ENCODE results near the gene SFTPA1.
"Not testable (repeated sequence)": the region's sequence is repeated elsewhere in the genome, so short reads cannot be mapped to it uniquely, and the experiment has no call there.

Gene SFTPA1

DNA sequence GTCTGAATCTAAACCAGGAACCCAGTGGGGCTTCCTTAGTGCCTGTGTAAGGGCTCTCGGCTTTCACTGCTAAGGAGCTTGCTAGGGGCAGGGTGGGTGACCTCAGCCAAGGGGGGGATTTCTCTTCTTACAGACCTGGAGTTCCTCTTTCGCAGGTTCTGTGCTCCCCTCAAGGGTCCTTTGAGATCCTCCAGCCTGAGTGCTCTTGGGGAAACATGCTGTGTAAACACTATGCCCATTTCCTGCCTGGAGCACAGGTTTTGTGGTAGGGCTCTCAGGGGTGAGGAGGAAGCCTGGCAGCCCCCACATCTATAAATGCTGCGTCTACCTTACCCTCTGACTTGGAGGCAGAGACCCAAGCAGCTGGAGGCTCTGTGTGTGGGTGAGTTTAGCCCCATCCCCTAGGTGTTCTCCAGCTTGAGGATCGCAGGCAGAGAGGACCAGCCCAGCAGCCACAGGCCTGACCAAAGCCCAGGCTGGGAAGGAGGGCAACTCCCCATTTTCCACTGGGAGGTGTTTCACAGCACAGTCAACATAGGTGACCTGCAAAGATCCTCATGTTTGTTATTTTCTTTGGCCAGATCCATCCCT, at the start of gene SFTPA1:
TSS of gene SFTPA1 (plus strand) at position 339 of the 591 bp plus-strand sequence. CDS start 887 bp downstream, outside the sequence.
- no peak for DNase-seq (ENCODE audit: low read depth in 2 of 2)

DNA sequence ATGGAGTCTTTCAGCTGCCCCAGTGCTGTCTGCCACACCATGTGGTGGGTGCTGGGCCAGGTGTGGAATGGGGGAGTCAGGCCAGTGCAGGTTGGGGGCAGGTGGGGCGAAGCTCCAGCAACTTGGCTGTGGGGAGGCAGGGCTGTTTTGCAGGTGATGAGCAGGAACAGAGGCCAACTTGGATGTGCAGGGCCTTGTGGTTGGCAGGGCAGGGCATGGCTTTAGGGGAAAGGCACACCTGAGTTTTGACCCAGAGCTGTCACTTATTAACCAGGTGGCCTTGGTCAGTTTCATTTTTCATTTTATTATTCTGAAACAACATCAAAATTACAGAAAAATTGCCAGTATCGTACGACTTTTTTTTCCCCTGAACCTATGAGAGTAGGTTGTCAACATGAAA, 49.5 kb upstream of the SFTPA1 start:
- no peak for DNase-seq (ENCODE audit: low read depth in 2 of 2)

DNA sequence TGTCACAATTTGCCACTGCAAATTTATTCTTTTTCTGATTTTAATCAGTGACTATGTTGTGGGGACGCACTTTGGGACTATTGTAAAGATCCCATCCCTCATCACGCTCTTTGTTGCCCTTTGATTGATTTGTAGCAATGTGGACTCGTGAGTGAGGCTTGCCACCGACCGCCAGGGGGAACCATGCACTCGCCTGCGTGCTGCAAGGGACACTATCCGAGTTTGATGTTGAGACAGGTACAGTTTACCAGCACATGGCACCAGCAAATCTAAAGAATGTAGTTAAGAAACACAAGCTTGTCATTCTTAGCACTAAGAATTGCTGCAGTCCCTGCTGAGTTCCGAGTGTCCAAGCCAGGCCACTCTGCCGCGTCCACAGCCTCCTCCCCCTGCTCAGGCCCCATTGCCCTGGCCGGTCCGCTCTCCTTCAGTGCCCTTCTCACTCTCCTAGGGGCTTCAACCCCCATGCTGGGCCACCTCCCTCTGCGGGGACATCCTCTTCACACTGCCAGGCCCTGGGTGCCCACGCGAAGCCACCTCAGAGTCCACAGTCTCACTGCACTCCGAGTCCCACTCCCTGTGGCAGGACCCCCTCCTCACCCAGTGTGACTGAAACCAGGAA, 48.5 kb upstream of the SFTPA1 start:
- peak; percentile 33 to 57 for DNase-seq (ENCODE audit: low read depth in 2 of 2)

DNA sequence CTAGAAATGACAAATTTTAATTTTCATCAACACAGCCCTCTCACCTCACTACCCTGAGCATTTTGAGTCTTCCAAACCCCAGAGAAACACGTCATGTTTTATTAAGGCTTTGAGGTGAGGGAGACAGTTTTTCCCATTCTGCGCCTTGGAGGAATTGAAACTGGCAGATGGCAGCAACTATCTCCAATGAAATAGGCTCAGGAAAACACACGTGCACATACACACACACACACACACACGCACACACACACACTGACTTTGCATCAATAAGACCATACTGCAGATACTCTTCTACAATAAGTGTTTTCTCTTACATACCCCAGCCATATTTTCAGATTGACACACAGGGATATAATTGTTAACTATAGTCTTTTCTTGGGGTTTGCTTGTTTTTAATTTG, 47.3 kb upstream of the SFTPA1 start:
- no peak for DNase-seq (ENCODE audit: low read depth in 2 of 2)

DNA sequence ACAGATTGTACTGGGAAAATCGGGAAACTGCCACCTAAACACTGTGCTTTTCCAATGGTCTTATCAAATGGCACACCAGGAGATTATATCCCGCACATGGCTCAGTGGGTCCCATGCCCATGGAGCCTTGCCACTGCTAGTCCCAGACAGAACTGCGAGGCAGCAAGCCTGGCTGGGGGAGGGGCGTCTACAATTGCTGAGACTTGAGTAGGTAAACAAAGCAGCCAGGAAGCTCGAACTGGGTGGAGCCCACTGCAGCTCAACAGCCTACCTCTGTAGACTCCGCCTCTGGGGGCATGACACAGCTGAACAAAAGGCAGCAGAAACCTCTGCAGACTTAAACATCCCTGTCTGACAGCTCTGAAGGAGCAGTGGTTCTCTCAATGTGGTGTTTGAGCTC, 40.1 kb upstream of the SFTPA1 start:
- not testable (repeated sequence) for DNase-seq (ENCODE audit: low read depth in 2 of 2)

DNA sequence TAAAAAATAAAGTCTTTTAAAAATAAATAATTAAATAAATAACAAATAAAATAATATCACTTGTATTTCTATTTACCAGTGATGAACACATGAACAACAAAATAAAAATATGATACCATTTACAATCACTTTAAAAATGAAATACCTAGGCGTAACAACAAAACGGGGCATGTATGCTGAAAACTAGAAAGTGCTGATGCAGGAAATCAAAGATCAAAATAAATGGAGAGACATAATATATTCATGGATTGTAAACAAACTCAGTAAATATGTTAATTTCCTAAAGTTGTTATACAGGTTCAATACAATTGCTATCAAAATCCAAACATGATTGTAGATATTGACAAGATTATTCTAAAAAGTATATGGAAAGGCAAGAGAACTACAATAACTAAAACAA, 31.4 kb upstream of the SFTPA1 start:
- no peak for DNase-seq (ENCODE audit: low read depth in 2 of 2)

DNA sequence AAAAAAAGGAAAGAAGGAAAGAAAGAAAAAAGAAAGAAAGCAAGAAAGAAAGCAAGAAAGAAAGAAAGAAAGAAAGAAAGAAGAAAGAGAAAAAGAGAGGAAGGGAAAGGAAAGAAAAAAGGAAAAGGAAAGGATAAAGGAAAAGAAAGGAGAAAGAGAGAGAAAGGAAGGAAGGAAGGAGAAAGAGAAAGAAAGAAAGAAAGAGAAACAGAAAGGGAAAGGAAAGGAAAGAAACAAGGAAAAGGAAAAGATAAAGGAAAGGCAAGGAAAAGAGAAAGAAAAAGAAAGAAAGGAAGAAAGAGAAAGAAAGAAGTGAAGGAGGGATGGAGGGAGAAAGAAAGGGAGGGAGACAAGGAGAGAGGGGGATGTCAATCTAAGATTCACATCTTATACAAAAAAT, 29.7 kb upstream of the SFTPA1 start:
- no peak for DNase-seq (ENCODE audit: low read depth in 2 of 2)

DNA sequence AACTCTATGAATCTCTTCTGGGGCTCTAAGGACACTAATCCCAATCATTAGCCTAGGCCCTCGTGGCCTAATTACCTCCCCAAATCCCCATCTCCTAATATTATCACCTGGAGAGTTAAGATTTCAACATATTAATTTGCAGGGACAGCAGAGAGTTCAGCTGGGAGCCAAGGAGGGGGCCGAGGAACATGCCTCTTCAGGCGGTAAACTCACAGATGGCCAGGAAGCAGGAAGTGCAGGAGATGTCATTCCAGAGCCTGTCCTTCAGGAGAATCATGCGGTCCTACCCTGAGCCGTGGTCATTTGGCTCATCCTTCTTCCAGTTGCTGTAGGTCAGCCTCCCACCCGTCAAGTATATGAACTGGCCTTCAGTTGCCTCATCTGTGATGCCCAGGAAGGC, 28.6 kb upstream of the SFTPA1 start:
- DNase-seq (ENCODE audit: low read depth in 2 of 2) = no peak

DNA sequence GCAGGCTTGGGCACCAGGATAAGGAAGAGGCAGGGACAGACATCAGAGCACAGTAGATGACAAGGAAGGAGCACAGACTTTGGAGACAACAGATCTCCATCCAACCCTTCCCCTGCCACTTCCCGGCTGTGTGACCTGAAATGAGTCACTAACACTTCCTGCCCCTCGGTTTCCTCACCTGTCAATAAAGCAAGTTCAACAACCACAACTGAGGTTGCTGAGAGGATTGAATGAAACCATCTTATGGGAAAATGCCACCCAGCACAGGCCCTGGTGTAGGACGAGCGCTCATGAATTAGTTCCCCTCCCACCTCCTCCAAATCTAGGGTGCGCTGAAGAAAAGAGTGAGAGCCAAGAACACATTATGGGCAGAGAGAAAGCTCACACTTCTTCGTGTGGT, 27.8 kb upstream of the SFTPA1 start:
- DNase-seq (ENCODE audit: low read depth in 2 of 2) = not testable (repeated sequence)

DNA sequence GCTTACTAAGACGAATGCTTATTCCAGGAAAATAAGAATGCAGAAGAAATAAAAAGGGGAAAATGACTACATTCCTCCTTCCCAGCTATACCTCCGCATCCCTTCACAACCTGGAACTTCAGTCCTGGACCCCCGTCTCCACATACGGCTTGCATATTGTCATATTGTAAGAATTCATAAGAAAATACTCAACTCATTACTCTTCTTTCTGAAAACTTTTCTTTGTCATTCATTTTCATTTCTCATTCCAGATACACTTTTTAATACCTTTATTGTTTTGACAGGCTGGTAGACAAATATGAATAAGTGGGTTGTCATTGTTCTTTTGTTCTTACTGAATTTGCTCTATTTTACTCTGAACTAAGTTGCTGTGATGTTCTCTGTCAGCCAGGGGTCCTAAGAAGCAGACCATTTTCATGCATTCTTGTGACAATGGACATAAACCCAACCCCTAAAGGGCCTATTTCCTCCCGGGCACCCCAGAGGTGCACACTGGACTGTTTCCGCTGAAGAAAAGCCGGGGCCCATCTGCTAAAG, 27.2 kb upstream of the SFTPA1 start:
- DNase-seq (ENCODE audit: low read depth in 2 of 2) = no peak

DNA sequence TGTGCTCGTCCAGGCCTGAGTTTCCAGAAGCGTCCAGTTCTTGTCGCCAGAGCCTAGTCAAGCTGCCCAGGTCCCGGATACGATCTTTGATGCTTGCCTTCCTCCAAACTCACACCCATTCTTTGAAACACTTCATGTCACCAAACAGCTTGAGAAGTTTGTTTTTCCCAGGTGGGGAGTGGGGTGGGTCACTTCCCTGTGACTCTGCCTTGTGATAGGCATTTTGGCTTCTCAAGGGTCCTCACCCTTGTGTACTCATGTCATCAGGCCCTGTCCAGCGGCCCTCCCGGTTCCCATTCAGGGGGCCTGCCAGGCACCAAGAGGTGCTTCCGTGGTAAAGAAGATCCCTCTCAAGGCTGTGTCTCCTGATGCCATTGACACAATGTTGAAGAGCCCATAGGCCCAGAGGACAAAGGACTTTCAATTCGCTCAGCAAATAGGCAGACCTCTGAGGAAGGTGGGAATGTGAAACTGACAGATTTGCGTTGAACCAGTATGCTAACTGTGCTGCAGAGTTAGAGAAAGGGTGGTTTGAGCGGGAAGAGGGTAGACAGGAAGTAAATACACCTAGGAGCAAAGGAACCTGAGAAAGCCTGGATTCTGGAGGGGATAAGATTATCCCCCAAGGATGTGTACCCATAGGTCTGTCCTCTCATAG, 24.7 kb upstream of the SFTPA1 start:
- DNase-seq (ENCODE audit: low read depth in 2 of 2) = no peak

DNA sequence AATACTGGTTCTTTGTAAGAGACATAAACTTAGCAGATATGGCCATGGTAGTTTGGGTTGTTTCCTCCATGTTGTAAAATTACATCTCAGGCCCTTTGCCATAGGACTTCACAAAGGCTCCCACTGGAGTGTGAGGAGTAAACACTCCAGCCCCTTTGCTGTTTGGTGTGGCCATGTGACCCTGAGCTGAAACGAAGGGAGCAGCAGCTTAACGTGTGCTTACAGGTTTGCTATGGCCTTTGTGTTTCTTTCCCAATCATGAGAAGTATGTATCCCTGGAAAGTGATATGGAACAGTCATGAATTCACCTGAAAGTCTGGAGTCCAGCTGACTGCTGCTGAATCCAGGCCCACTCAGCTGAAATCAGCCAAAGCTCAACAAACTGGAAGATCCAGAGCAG, 23.8 kb upstream of the SFTPA1 start:
- DNase-seq (ENCODE audit: low read depth in 2 of 2) = no peak

DNA sequence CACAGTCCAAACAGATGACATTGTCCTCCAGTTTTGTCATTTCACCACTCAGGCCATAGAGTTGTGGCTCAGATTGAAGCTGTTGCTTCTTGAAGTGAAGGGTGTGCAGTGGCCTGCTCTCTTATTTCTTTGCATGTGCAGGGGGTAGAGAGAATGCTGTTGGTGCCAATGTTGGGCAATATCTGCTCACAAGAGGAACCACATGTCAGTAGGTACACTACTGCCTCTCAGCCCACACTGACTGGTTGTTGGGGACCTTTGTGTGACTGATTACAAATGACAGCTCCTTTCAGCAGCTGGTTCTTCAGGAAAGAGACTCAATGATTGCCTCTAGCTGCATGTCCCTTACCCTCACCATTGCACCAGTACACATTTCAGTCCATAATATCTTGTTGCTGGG, 21.9 kb upstream of the SFTPA1 start:
- DNase-seq (ENCODE audit: low read depth in 2 of 2) = no peak

DNA sequence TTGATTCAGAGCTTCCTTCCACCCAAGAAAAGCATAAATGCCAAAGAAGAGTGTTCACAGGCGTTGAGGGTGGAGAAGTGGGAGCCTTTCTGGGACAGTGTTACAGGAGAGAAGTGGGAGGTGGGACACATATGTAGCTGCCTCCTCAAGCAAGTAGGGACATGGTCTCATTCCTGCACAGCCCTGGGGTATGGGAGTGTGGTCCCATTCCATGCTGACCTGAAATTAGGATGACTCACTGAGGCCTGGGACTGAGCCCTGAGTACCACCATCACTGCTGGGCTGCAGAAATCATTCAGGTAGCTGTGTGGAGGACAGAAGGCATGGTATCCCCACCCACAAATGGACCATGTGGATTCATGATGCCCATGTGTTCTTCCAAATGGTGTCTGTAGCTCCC, 17.4 kb upstream of the SFTPA1 start:
- DNase-seq (ENCODE audit: low read depth in 2 of 2) = no peak

DNA sequence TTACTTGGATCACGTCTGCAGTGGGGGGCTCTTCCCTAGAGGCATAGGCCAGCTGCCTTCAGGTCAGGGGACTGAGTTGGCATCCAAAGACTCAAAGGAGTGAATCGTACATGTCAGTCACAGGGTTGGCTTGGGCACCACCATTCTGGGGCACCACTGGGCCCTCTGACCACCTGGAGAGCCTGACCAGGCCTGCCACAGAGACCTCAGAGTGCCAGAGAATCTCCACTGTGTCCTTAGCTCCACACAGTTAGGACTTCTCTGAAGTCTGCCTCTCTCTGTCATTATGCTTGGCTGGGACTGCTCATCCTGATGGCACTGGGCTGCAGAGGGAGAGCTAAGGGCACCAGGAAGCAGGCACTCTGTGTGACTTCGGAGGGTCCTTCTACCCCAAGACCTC, 16.2 kb upstream of the SFTPA1 start:
- DNase-seq (ENCODE audit: low read depth in 2 of 2) = not testable (repeated sequence)

DNA sequence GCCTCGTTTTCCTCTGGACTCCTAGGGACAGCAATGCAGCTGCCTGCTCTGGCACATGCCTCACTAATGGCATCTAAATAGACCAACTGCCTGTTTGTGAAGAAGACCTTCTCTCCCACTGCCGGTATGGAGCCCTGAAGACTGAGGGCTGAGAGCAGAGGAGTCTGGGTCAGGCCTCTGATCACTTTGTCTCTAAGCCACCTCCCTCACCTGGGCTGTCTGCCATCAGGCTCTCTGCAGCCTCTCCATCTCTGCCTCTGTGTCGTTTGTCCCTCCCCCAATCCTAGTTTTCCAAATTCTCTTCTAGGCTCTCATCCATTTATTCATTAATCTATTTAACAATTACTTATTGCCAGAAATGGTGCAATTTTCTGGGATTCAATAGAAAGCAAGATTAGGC, 15.2 kb upstream of the SFTPA1 start:
- no peak for DNase-seq (ENCODE audit: low read depth in 2 of 2)

DNA sequence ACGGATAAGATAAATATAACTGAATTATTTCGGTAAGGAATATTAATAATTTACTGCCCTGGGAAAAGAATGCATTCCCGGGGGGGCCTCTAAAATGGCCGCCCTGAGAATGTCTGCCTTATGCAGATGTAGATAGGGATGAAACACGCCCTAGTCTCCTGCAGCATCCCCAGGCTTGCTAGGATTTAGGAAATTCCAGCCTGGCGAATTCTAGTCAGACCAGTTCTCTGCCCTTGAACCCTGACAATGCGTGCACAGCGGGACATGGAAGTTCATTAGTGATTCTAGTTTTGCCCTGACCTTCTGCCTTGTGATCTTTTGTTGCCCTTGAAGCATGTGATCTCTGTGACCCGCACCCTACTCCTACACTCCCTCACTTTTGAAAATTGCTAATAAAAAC, 11.1 kb upstream of the SFTPA1 start:
- DNase-seq (ENCODE audit: low read depth in 2 of 2) = not testable (repeated sequence)

DNA sequence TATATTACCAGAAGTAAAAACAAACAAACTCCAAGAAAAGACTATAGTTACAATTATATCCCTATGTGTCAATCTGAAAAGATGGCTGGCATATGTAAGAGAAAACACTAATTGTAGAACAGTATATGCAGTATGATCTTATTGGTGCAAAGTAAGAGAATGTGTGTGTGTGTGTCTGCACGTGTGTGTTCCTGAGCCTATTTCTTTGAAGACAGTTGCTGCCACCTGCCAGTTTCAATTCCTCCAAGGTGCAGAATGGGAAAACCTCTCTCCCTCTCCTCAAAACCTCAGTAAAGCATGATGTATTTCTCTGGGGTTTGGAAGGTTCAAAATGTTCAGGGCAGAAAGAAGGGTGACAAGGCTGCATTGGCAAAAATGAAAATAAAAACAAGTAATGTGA, 8.8 kb upstream of the SFTPA1 start:
- DNase-seq (ENCODE audit: low read depth in 2 of 2) = no peak

DNA sequence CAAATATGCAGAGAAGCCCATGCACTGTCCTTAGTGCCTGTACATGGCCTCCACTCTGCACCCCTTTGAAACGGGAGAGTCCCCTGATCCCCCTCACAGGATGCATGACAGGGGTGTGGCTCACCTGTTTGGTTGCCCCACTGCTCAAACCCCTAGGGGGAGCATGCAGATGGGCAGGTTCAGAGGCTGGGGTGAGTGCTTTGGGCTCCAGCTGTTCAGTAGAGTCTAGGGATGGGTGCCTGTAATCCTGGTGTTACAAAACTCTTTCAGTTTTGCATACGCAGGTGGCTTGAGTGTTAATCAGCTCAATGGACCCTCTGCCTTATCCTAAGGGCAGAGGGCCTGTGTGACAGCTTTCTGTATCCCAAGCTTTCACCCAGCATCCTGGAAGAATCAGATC, 7.8 kb upstream of the SFTPA1 start:
- no peak for DNase-seq (ENCODE audit: low read depth in 2 of 2)

DNA sequence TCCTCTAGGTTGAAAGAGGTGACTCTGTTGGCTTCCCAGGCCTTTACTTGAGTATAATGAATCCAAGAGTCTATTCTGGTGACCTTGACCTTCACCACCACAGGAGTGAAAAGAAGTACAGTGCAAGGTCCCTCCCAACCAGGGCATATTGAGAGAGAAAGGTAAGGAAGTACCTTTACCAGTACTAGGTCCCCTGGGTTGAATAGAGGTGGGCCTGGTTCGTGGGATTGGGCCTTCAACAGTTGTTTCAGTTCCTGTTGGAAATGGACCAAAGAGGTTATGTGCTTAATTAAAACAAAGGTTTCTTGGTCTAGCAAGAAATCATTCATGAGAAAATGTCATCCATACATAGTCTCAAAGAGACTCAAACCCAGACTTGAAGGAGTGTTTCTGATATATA, 6.4 kb upstream of the SFTPA1 start:
- DNase-seq (ENCODE audit: low read depth in 2 of 2) = no peak

DNA sequence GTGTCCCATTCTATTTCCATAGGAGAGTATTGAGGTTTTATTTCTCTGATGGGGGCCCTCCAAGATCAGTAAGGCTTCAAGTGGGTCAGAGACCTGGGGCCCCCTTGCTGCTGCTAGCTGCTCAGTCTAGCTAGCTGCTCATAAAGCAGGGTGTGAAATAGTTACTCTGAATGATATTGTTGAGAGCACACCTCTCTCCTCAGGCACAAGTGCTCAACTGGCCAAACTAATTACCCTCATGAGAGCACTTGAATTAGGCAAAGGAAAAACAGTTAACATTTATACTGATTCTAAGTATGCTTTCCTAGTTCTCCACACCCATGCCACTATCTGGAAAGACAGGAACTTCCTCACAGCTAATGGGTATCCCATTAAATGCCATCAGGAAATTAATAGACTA, 5.4 kb upstream of the SFTPA1 start:
- no peak for DNase-seq (ENCODE audit: low read depth in 2 of 2)

DNA sequence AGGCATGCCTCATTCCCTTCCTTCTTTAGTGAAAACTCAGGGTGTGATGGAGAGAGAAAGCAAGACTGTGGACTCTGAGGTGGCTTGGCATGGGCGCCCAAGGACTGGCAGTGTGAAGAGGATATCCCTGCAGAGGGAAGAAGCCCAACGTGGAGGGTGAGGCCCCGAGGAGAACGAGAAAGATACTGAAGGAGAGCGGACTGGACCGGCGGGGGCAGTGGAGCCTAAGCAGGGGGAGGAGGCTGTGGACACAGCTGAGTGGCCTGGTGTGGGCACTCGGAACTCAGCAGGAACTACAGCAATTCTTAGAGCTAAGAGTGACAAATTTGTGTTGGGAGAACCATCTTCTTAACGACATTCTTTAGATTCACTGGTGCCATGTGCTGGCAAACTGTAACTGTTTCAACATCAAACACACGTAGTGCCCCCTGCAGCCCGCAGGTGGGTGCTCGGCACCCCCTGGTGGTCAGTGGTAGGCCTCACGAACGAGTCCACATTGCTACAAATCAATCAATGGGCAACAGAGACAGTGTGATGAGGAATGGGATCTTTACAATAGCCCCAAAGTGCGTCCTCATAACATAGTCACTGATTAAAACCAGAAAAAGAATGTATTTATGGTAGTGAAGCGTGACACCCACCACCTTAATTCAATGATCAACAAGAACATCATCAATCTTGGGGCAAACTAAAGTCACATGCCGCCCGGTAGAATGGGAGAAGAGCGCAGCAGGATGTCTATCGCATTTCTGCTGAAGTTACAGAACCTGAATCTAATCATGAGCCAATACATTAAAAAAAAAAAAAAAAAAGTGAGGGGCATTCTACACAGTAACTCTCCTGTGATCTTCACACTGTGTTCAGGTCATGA, 2.0 kb upstream of the SFTPA1 start:
- DNase-seq (ENCODE audit: low read depth in 2 of 2) = peak in 1 of 2 experiments; percentile 33

Data from stimulated activated CD4-positive, alpha-beta T cell treated with anti-CD3 and anti-CD28 coated beads, Interleukin-12 subunit alpha, Interleukin-12 subunit beta, amount 100 ng/mL, for 24 hours (primary cell).